Stimulated activated CD4-positive, alpha-beta T cell treated with anti-CD3 and anti-CD28 coated beads, TNF-alpha, amount 100 ng/mL, for 4 hours (primary cell): ENCODE results near the gene SELENOO.
A peak's percentile ranks its signal among the peaks of the same experiment; 100 is the strongest.
"Not testable (repeated sequence)": the region's sequence is repeated elsewhere in the genome, so short reads cannot be mapped to it uniquely, and the experiment has no call there.

ENCODE experiments used
- DNase-seq, 3 experiments: peaks; one replicate each; pipeline ENCODE4 v3.0.0-alpha.2; 2020; ENCODE audit warnings: low read depth in 3 of 3

Gene SELENOO

DNA sequence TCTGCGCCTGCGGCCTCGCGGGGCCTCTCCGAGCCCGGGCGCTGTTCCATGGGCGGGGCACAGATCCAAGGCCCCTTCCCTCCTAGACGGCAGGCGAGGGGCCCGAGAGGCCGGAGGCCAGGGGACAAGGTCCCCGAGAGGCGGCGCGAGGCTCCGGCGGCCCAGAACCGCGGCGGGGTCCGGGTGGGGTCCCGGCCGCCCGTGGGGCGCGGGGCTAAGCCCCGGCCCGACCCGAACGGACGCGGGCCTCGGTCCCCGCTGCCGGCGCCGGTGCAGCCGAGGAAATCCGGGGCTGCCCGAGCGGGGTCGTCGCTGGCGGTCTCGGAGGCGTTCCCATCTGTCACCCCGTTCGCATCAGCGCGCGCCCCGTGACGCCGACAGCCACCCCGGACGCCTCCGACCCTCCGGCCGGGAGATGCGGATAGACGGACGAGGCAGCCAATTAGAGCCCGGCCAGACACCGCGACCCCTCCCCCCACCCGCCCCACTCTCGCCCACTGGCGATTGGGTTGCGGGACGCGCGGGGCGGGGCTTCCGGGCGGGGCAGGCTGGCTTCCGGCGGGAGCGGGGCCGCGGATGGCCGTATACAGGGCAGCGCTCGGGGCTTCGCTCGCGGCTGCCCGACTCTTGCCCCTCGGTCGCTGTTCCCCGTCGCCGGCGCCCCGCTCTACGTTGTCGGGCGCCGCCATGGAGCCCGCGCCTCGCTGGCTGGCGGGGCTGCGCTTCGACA lies at the start of gene SELENOO:
SELENOO (plus strand) TSS at position 551 of the 730 bp plus-strand sequence; CDS start at position 577, 26 bp downstream.
- peak; percentile 82 to 88 (median 83) for DNase-seq

GRCh38 chr22:50151571-50152537 lies 49.0 kb upstream of the SELENOO start:
- DNase-seq: no peak

GRCh38 chr22:50153056-50153755 lies 47.6 kb upstream of the SELENOO start:
- DNase-seq: no peak

DNA sequence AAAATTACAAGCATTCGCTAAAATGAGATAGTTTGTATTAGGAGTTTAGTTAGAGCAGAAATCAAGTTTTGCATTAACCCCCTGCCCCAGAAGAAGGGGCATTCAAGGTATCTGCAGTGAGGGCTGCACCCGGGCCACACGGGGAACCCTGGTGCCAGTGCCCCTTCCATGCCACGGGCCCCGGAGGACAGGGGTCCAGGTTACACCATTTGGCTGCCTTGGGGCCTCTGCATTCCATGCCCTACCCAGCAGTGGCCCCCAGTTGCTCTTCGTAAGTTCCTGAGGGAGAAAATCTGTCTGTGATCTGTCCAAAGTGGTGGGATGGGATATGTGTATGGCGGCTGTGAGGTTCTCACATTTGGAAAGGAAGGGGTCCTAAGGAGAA lies 47.1 kb upstream of the SELENOO start:
- DNase-seq: no peak

DNA sequence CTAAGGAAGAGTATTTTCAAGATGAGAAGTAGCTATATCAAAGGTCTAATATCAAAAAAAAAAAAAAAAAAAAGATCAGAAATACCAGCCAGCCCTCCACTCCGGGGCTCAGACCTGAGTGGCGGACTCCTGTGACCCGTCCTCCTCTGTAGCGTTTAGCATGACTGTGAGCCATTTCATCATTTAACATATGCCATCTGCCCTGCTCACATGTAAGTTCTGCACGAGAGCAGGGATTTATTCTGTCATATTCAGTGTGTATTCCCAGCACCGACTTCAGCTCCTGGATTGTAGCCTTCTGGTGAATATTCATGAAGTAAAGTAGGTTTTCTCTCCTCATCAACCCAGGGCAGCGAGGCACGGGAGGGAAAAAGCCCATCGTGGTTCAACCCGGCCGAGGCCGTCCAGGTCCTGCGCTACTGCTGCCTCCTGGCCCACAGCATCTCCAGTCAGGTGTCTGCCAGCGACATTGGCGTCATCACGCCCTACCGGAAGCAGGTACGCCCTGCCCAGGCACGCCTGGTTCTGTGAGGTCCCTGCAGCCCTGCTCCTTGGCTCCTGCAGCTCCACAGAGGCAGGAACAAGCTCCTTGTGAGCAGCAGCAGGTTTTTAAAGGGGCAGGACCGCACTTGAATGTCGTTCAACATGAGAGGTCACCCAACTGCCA lies 43.0 kb upstream of the SELENOO start:
- DNase-seq: no peak

- DNase-seq: no peak
These were observed 39.9 kb upstream of the SELENOO start for GRCh38 chr22:50160947-50161346.

- DNase-seq: no peak
These were observed 39.1 kb upstream of the SELENOO start for GRCh38 chr22:50161508-50162390.

GRCh38 chr22:50162391-50162956 lies 38.3 kb upstream of the SELENOO start:
- no peak for DNase-seq

DNA sequence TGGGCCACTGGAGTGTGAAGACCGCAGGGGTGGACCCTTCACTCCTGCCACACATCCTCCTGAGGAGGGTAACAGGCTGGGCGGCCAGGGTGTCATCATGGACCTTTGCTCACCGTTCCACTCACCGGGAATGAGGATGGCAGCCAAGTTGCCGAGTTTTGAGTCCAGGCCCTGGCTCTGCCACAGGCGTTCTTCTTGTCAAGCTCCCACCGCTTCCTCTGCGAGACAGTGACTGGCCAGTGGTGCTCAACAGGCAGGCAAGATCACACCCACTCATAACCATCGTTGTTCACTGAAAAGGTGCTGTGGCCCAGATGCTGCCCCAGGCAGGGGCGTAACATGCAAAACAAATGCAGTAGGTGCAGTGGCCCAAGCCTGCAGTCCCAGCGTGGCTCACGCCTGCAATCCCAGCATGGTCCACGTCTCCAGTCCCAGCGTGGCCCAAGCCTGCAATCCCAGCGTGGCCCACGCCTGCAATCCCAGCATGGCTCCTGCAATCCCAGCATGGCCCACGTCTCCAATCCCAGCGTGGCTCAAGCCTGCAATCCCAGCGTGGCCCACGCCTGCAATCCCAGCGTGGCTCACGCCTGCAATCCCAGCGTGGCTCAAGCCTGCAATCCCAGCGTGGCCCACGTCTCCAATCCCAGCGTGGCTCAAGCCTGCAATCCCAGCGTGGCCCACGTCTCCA lies 35.2 kb upstream of the SELENOO start:
- DNase-seq: no peak

DNA sequence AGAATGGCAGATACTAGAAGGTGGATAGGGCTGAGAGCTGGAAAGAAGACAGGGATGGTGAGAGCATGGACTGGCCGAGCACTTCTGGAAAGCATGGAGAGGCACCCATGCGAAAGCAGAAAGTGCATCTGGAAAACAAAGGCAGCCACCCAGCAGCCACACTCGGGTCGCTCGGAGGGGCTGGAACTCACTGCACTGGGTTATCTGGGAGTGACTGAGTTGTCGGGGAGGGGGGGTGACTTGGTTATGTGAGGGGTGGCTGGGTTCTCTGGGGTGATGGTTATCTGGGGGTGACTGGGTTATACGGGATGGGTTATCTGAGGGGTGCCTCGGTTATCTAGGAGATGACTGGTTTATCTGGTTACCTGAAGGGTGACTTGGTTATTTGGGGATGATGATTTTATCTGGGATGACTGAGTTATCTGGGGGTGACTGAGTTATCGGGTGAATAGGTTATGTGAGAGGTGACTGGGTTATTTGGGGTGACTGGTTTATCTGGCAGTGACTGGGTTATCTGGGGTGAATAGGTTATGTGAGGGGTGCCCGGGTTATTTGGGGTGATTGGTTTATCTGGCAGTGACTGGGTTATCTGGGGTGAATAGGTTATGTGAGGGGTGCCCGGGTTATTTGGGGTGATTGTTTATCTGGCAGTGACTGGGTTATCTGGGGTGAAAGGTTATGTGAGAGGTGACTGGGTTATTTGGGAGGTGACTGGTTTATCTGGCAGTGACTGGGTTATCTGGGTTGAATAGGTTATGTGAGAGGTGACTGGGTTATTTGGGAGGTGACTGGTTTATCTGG lies 32.9 kb upstream of the SELENOO start:
- no peak for DNase-seq

GRCh38 chr22:50168490-50169180 lies 32.2 kb upstream of the SELENOO start:
- DNase-seq: not testable (repeated sequence)

DNA sequence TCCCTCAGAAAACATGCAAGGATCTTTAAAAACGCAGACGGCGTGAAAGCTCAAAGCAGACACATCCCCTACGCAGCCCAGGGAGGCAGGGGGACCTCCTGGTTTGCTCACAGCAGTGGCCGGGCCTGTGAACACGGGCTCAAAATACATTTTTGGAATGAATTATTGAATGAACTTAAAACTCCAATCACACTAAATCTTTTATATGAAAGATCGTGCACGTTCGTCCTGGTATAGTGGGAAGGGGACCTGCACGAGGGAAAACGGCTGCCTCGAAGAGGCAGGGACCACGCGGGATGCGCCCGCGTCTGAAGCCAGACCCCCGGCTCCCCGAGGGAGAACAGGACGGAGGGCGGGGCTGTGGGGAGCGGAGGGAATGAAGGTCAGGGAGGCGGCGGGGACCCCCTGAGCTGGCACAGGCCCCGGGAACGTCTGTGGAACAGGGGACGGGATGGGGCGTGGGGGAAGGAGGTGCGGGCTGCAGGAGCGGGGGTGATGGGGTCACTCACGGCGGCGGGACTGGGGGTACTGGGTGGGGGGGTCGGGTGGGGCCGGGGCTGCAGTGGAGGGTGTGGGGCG lies 31.5 kb upstream of the SELENOO start:
- no peak for DNase-seq

GRCh38 chr22:50169774-50170341 lies 31.0 kb upstream of the SELENOO start:
- peak in 2 of 3 experiments; percentile 48 to 49 for DNase-seq

DNA sequence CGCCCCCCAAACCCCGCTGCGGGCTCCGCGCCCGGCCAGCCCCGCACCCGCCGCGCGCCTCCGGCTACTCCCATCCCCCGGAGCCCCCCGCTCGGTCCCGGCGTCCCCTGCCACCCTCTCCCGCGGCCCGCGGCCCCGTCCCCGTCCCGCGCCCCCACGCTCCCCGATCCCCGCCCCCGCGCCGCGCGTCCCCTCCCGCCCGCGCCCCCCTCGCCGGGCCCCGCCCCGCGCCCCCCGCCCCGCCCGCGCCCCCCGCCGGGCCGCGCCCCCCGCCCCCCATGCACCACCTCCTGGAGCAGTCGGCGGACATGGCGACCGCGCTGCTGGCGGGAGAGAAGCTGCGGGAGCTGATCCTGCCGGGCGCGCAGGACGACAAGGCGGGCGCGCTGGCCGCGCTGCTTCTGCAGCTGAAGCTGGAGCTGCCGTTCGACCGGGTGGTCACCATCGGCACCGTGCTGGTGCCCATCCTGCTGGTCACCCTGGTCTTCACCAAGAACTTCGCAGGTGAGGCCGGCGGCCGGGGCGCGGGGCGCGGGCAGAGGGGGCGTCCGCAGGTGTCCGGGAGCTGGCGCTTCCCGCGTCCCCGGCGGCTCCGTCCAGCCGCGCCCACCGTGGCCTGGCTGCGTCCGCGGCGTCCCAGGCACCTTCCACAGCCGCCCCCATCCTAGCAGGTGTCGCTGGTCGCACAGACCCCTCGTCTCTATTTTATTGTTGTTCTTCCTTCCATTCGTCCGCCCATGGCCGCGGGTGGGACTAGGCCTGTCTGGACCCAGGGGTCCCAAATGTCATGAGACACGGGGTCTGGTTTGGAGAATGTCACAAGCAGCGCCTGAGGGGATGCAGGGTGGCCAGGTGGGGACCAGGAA lies 30.1 kb upstream of the SELENOO start, which contains the start of gene PANX2:
PANX2 (plus strand) TSS at position 279 of the 866 bp plus-strand sequence; CDS start at position 279, 0 bp downstream.
- DNase-seq: no peak

- DNase-seq: no peak
These were observed 29.4 kb upstream of the SELENOO start for GRCh38 chr22:50171319-50171964.

DNA sequence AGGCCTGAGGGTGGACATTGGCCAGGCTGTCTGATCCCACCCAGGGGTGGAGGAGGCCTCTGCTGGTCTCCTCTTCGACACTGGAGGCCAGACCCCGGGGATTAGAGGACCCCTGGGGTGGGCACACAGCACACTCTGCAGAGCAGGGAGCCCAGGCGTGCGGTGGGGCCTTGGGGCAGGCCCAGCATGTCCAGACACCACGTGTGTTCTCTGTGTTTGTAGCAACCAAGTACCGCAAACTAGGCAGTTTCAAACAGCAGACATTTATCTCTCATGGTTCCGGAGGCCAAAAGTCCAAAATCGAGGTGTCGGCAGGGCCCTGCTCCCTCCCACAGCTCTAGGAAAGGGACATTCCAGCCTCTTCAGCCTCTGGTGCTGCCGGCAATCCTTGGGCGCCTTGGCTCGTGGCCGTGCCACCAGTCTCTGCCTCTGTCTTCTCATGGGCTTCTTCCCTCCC lies 28.8 kb upstream of the SELENOO start:
- no peak for DNase-seq
